Endothelial cell (in vitro differentiated cells): ENCODE measurements around the gene TMPRSS11D. TPM values are rescaled to one million over a fixed set of nuclear protein-coding genes. Genes with fewer than 3 reads are reported as not detected.

ENCODE experiments used
- DNase-seq: peaks from one replicate; pipeline ENCODE4 v3.0.0; 2021; ENCODE audit warnings: low spot score
- H3K27ac Mint-ChIP-seq: one replicate; pipeline ENCODE4 v1.8.0; 2021; ENCODE audit warnings: mixed read lengths, inconsistent platforms; ENCODE audit not compliant: unreplicated experiment
- H3K27me3 Mint-ChIP-seq: one replicate; pipeline ENCODE4 v1.8.0; 2021; ENCODE audit warnings: mild to moderate bottlenecking, moderate library complexity, mixed read lengths, inconsistent platforms; ENCODE audit not compliant: unreplicated experiment
- H3K36me3 Mint-ChIP-seq: one replicate; pipeline ENCODE4 v1.8.0; 2021; ENCODE audit warnings: mild to moderate bottlenecking, low read depth, mixed read lengths, inconsistent platforms; ENCODE audit not compliant: unreplicated experiment
- H3K4me1 Mint-ChIP-seq: one replicate; pipeline ENCODE4 v1.8.0; 2021; ENCODE audit warnings: mild to moderate bottlenecking, mixed read lengths, inconsistent platforms; ENCODE audit not compliant: unreplicated experiment
- H3K4me3 Mint-ChIP-seq: one replicate; pipeline ENCODE4 v1.8.0; 2021; ENCODE audit warnings: mild to moderate bottlenecking, mixed read lengths, inconsistent platforms; ENCODE audit not compliant: unreplicated experiment
- H3K9me3 Mint-ChIP-seq: one replicate; pipeline ENCODE4 v1.8.0; 2021; ENCODE audit warnings: mixed read lengths, inconsistent platforms; ENCODE audit not compliant: unreplicated experiment
- total RNA-seq: library from RNA; stranded (reverse); fragmentation: NEBNext Ultra II Directional; extraction: Animal tissue kit (Norgen Biotek cat#: 25700); gene quantifications from one replicate; pipeline ENCODE4 v1.2.1, GENCODE V29; 2021; ENCODE audit not compliant: unreplicated experiment
- TF ChIP-seq, protein P1 (sequence below): fragments of 200-600 bp; sonication (generic); IDR thresholded peaks from one replicate; pipeline ENCODE4 v1.5.0; 2021; ENCODE audit warnings: antibody characterized with exemption; ENCODE audit not compliant: unreplicated experiment

TMPRSS11D gene
- total RNA-seq, 1 donor from 2014 or later = not detected

DNA sequence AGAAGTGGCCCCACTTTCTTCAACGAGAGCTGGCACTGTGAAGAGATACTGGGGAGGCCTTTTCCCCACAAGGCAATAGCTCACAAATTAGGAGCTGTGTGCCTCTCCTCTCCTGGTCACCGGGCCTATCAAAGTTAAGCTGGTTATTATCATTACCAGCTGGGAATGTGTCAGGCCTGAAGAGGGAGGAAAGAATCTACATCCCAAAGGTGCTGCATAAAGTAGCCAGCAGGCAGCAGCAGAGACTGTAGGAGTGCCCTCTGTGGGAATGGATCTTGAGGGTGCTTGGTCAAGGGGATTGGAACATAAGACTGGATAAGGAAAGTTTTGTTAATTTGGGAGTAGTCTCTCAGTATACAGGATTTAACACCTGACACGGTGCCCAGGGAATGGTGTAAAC, 9.1 kb upstream of the TMPRSS11D start:
- TF ChIP-seq, protein P1, sequence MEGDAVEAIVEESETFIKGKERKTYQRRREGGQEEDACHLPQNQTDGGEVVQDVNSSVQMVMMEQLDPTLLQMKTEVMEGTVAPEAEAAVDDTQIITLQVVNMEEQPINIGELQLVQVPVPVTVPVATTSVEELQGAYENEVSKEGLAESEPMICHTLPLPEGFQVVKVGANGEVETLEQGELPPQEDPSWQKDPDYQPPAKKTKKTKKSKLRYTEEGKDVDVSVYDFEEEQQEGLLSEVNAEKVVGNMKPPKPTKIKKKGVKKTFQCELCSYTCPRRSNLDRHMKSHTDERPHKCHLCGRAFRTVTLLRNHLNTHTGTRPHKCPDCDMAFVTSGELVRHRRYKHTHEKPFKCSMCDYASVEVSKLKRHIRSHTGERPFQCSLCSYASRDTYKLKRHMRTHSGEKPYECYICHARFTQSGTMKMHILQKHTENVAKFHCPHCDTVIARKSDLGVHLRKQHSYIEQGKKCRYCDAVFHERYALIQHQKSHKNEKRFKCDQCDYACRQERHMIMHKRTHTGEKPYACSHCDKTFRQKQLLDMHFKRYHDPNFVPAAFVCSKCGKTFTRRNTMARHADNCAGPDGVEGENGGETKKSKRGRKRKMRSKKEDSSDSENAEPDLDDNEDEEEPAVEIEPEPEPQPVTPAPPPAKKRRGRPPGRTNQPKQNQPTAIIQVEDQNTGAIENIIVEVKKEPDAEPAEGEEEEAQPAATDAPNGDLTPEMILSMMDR = no peak
- Mint-ChIP-seq H3K27me3 (no peaks in the 10 kb centered on the region), H3K36me3 (no peaks in the 10 kb centered on the region), H3K9me3 (no peaks in the 10 kb centered on the region), H3K4me1 (no peaks in the 10 kb centered on the region), H3K4me3 (no peak overlapping the region), H3K27ac (no peak overlapping the region)
- DNase-seq = no peak

DNA sequence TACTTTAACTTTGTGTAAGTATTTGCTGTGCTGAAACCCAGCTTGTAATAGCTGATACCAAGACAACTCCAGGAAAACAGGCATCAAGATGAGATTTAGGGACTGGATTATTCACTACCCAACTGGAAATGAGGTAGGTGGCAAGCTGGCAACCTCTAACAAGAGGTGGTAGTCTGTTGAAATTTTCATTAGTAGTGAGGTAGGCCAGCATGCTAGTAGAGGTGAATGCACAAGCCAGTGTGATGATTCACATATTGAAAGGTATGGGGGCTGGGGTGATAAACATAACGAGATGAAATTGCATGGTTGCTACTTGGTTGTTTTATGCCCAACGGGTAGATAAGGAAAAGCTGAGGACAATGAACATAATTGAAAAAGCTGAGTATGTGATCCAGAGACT, 8.5 kb upstream of the TMPRSS11D start:
- H3K9me3 Mint-ChIP-seq = no peaks in the 10 kb centered on the region
- no peaks in the 10 kb centered on the region for H3K27me3 Mint-ChIP-seq
- TF ChIP-seq, protein P1 = no peak
- H3K36me3 Mint-ChIP-seq = no peaks in the 10 kb centered on the region
- no peak for DNase-seq
- no peak overlapping the region for H3K4me3 Mint-ChIP-seq
- no peak overlapping the region for H3K27ac Mint-ChIP-seq
- H3K4me1 Mint-ChIP-seq = no peaks in the 10 kb centered on the region

DNA sequence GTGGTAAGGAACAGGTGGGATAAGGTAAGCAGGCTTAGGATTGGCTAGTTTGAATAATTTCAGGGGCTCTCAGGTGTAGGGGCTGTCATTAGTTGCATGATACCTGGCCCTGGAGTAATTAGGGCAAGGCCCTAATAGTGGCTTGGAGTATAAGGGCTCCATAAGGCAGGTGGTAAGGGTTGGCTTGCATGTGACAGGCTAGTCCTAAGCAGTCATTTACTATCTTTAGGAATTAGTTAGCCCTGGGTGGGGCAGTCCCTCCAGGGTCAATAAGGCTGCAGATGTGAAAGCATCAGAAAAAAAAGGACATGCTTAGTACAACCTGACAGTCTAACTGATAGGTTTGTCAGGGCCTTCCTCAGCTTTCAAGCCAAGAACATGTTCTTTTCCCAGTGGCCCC, 7.8 kb upstream of the TMPRSS11D start:
- Mint-ChIP-seq H3K4me3 (no peak overlapping the region), H3K27ac (no peak overlapping the region), H3K9me3 (no peaks in the 10 kb centered on the region), H3K27me3 (no peaks in the 10 kb centered on the region), H3K4me1 (no peaks in the 10 kb centered on the region), H3K36me3 (no peaks in the 10 kb centered on the region)
- no peak for DNase-seq
- TF ChIP-seq, protein P1 = no peak

DNA sequence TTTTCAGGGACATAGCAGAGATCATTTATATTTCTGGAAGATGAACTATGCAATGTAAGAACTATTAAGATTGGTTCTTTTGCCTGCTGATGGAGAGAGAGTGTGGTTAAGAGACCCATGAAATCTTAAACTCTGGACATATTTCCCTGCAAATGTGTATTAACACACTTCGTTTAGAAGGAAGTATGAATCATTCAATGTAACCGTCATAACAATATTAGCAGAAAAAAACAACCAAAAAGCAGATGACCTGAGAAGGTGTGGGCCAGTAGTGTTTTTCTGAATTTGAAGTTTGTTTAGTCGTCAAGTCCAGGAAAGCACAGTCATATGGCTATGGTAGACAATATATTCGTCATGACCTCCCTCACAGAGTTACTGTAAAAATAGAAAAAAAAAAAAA, 2.5 kb upstream of the TMPRSS11D start:
- no peak overlapping the region for H3K27ac Mint-ChIP-seq
- TF ChIP-seq, protein P1 = no peak

DNA sequence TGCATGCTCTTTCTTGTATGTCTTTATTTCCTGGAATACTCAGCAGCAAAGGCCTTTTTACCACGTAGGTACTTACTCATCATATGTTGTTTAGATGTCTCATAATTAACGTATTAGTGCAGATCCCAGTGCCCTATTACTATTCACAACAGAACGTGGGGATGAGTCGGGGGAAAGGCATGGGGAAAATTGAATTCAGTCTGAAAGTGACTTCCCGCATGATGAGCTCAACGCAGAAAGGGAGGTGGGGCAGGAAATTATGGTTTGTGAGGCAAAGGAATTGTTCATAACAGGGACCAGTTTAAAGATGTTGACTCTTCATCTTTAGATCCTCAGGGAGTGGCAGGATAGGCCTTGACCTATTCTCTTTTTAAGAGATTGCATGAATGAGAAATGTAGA, 2.0 kb upstream of the TMPRSS11D start:
- H3K27me3 Mint-ChIP-seq = no peaks in the 10 kb centered on the region
- H3K27ac Mint-ChIP-seq = no peak overlapping the region
- peaks cover 10% of the 10 kb centered on the region for H3K4me1 Mint-ChIP-seq
- no peaks in the 10 kb centered on the region for H3K36me3 Mint-ChIP-seq
- no peaks in the 10 kb centered on the region for H3K9me3 Mint-ChIP-seq
- DNase-seq = no peak
- no peak overlapping the region for H3K4me3 Mint-ChIP-seq
- TF ChIP-seq, protein P1 = no peak

More for the DNA sequence above, 2.5 kb upstream of the TMPRSS11D start:
- no peak for DNase-seq
- Mint-ChIP-seq H3K4me1 (peaks cover 10% of the 10 kb centered on the region), H3K4me3 (no peak overlapping the region), H3K9me3 (no peaks in the 10 kb centered on the region), H3K27me3 (no peaks in the 10 kb centered on the region), H3K36me3 (no peaks in the 10 kb centered on the region)
